Adipocyte (in vitro differentiated cells): Measurements from ENCODE around the gene OR2D2.
"Not testable (repeated sequence)": the region's sequence is repeated elsewhere in the genome, so short reads cannot be mapped to it uniquely, and the experiment has no call there.

Source experiments
- DNase-seq: peaks from one replicate; pipeline ENCODE4 v3.0.0-alpha.2; 2015; ENCODE audit warnings: low read depth
- H3K27me3 ChIP-seq: replicated peaks from 2 replicates; pipeline ENCODE4 v1.7.0; 2013; ENCODE audit warnings: mild to moderate bottlenecking, low read length, moderate library complexity; ENCODE audit not compliant: control insufficient read depth, insufficient read depth
- H3K36me3 ChIP-seq: 2 replicates; pipeline ENCODE4 v1.7.0; 2013; ENCODE audit warnings: low read length, mild to moderate bottlenecking, moderate library complexity; ENCODE audit not compliant: control insufficient read depth, insufficient read depth, severe bottlenecking
- H3K4me1 ChIP-seq: 2 replicates; pipeline ENCODE4 v1.7.0; 2013; ENCODE audit warnings: mild to moderate bottlenecking, low read length, moderate library complexity; ENCODE audit not compliant: control insufficient read depth, insufficient read depth
- H3K4me3 ChIP-seq: 2 replicates; pipeline ENCODE4 v1.7.0; 2013; ENCODE audit warnings: mild to moderate bottlenecking, low read length, moderate library complexity
- H3K9ac ChIP-seq: 2 replicates; pipeline ENCODE4 v1.7.0; 2013; ENCODE audit warnings: mild to moderate bottlenecking, low read length, moderate library complexity
- H3K9me3 ChIP-seq: 2 replicates; pipeline ENCODE4 v1.7.0; 2013; ENCODE audit warnings: mild to moderate bottlenecking, low read length, moderate library complexity; ENCODE audit not compliant: control insufficient read depth

The OR2D2 gene

DNA sequence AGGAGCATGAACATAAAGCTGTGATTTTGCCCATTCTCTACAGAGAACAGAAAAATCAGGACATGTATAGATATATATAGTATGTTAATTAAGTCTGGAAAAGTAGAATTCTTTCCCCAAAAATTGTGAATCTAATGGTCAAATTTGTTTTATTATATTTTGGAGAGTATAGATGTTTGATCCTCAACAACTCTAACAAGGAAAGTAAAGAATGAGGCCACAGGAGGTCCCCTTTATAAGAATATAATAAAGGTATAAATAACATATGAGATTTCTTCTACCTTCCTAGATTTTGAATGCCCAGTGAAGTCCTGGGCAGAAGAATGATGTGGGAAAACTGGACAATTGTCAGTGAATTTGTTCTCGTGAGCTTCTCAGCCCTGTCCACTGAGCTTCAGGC is 16.0 kb downstream of the OR2D2 start, which contains the start of gene OR10A4:
Gene OR10A4, plus strand, starts transcription at position 301 of the 400 bp plus-strand sequence. Its CDS starts 23 bp downstream, at position 324.
- H3K27me3 ChIP-seq = no peaks in the 10 kb centered on the region
- no peaks in the 10 kb centered on the region for H3K4me1 ChIP-seq
- no peak within 1 kb of the TSS for H3K4me3 ChIP-seq
- H3K9me3 ChIP-seq = peaks cover 2% of the 10 kb centered on the region
- H3K9ac ChIP-seq = no peak within 1 kb of the TSS
- no peaks in the 10 kb centered on the region for H3K36me3 ChIP-seq
- no peak for DNase-seq

DNA sequence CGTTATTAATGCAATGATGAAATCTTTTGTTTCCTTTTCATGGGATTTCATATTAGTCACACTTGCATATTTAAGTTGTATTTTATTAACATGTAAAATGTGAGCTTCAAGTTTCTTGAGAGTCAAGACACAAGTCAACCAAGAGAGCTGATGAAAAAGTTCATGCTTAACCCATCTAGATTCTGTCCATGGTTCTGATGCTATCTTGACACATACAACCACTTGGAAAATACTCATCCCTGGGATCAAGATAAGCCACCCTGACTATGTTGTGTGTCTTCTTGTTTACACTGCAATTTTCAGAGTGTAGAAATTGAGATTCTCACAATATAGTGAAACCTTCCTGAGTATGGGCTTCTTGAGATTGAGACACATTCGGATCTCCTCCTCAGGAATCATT is 16.5 kb downstream of the OR2D2 start:
- H3K4me1 ChIP-seq = no peaks in the 10 kb centered on the region
- H3K9ac ChIP-seq = no peak overlapping the region
- no peaks in the 10 kb centered on the region for H3K36me3 ChIP-seq
- H3K4me3 ChIP-seq = no peak overlapping the region
- H3K9me3 ChIP-seq = peaks cover 2% of the 10 kb centered on the region
- H3K27me3 ChIP-seq = no peaks in the 10 kb centered on the region
- DNase-seq = no peak

DNA sequence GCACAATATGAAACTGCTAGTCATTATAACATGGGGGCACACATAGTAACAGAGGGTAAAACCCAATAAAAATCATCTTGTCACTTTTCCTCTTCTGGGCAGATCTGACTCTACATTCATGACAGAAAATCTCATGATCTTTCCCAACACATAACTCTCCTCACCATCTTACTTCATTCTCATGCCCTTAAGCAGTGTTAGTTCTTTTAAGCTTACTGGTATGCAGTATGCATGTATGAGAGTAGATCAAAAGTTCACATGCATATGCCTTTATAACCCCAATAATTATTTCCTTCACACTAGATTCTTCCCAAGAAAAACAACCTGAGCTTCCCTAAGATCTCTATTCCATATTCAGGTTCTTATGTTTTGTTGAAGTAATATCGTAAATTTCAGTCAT is 21.0 kb downstream of the OR2D2 start:
- no peaks in the 10 kb centered on the region for H3K36me3 ChIP-seq
- no peak overlapping the region for H3K9ac ChIP-seq
- H3K27me3 ChIP-seq = no peaks in the 10 kb centered on the region
- DNase-seq = no peak
- H3K9me3 ChIP-seq = no peaks in the 10 kb centered on the region
- H3K4me3 ChIP-seq = no peak overlapping the region
- H3K4me1 ChIP-seq = no peaks in the 10 kb centered on the region

DNA sequence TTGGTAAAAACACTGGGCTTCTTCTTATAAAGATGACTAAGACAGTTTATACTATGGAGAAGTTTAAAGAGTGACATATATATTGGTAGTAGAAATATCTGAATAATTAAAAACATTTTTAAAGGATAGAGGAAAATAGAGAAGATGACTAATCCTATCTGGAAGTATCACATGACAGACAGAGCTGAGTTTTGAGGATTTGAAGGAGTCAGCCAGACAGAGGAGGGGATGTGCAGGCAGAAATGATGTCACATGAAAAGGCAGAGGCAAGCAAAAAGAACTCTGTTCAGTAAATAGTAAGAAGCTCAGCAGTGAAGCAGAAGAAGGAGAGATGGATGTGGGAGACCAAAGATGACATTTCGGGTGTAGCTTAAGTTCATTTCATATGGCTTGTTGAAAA is 27.9 kb downstream of the OR2D2 start:
- Histone ChIP-seq H3K9ac (no peak overlapping the region), H3K4me1 (no peaks in the 10 kb centered on the region), H3K36me3 (no peaks in the 10 kb centered on the region), H3K27me3 (no peaks in the 10 kb centered on the region), H3K4me3 (no peak overlapping the region), H3K9me3 (no peaks in the 10 kb centered on the region)
- DNase-seq = peak; percentile 3

DNA sequence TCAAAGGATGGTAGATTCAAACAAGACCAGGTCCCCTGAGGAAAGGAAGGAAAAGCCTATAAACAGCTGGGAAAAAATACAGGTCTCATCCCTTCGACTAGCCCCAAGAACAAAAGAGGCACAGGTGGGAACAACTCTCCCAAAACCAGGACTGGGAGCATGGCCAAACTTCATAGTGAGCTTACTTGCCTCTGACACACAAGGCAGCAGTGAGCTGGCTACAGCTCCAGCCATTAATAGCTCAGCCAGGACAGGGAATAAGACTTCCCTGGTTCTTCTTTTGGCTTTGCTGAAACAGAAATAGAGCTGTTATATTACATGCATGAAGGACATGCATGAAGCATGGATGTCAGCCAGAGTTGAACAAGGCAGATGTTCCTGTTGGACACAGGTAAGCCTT is 29.3 kb downstream of the OR2D2 start, which contains the start of gene OR10A2:
Gene OR10A2, plus strand, starts transcription at position 97 of the 400 bp plus-strand sequence. CDS start 6,698 bp downstream, outside the sequence.
- DNase-seq = no peak
- Histone ChIP-seq H3K27me3 (no peaks in the 10 kb centered on the region), H3K36me3 (no peaks in the 10 kb centered on the region), H3K4me3 (no peak within 1 kb of the TSS), H3K9ac (no peak within 1 kb of the TSS), H3K9me3 (no peaks in the 10 kb centered on the region), H3K4me1 (no peaks in the 10 kb centered on the region)

DNA sequence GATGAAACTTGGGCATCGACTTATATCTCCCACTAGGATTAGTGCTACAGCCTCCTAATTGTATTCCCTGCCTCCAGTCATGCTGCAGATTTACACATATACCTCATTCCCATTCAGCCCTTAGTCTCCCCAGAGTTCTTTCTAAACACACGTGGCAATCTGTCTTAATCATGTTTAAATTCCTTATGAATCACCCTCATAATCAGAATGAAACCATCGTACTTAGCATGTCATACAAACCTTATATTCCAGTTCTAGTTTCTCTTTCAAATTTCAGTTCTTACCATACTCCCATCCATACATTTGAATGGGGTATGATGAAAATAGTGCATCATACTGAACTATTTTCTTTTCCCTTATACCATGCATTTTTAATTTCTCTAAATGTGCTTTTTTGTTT is 35.4 kb downstream of the OR2D2 start:
- no peak overlapping the region for H3K9ac ChIP-seq
- H3K27me3 ChIP-seq = no peaks in the 10 kb centered on the region
- no peak for DNase-seq
- peaks cover 14% of the 10 kb centered on the region for H3K9me3 ChIP-seq
- no peaks in the 10 kb centered on the region for H3K4me1 ChIP-seq
- no peak overlapping the region for H3K4me3 ChIP-seq
- no peaks in the 10 kb centered on the region for H3K36me3 ChIP-seq

DNA sequence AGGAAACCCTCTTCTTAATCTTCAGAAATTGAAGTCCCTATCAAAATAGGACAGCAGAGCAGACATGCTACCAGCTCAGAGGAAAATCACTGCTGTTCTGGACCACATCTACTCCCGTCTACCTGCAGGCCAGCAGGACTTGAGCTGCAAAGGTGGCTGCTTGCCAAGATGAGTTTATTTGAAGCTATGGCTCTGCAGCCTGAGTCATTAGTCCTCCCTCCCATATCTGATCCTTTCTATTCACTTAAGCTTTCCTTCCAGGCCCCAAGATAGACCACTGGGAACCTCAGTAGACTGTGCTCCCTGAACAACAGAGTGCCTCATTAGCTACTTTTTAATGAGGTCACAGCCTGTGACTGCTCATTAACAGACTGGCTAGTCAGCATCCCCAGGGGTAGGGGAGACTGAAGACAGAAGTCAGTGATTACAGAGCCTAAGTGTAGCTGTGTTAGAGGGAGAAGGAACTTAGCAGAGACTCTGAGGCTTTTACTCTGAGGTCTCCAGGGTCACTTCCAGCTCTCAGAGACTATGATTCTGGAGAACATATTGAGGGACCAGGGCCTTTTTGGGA is 36.2 kb downstream of the OR2D2 start:
- DNase-seq = peak; percentile 18
- no peaks in the 10 kb centered on the region for H3K36me3 ChIP-seq

DNA sequence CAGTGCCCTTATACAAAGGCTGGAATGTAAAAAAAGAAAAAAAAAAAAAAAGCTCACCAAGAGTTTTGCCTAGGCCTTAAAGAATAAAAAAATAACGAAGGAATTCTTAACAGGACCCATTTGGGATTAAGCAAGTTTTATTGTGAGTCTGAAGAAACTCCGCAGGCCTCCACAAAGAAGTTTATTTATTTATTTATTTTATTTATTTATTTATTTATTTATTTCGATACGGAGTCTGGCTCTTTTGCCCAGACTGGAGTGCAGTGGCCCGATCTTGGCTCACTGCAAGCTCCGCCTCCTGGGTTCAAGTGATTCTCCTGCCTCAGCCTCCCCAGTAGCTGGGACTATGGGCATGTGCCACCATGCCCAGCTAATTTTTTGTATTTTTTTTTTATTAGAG is 37.5 kb downstream of the OR2D2 start:
- not testable (repeated sequence) for H3K4me3 ChIP-seq, H3K9ac ChIP-seq, H3K36me3 ChIP-seq, H3K27me3 ChIP-seq, H3K4me1 ChIP-seq, DNase-seq
- peaks cover 14% of the 10 kb centered on the region for H3K9me3 ChIP-seq

More for the DNA sequence above, 36.2 kb downstream of the OR2D2 start:
- H3K9me3 ChIP-seq = peaks cover 14% of the 10 kb centered on the region
- no peak overlapping the region for H3K9ac ChIP-seq
- H3K4me1 ChIP-seq = no peaks in the 10 kb centered on the region
- H3K4me3 ChIP-seq = no peak overlapping the region
- H3K27me3 ChIP-seq = no peaks in the 10 kb centered on the region

DNA sequence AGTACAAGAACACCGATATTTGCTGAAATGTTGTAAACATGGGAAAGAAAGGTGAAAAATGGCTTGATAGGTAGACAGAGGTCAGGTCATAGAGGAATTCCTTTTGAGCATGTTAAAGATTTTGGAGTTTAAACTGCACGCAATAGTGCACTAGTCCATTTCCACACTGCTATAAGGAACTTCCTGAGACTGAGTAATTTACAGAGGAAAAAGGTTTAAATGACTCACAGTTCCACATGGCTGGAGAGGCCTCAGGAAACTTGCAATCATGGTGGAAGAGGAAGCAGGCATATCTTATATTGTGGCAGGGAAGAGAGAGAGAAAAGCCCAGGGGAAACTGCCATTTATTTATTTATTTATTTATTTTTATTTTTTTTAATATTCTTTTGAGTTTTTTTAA is 41.8 kb downstream of the OR2D2 start:
- H3K4me3 ChIP-seq = no peak overlapping the region
- DNase-seq = no peak
- H3K36me3 ChIP-seq = no peaks in the 10 kb centered on the region
- H3K4me1 ChIP-seq = no peaks in the 10 kb centered on the region
- H3K27me3 ChIP-seq = no peaks in the 10 kb centered on the region
- H3K9me3 ChIP-seq = peaks cover 14% of the 10 kb centered on the region
- H3K9ac ChIP-seq = no peak overlapping the region

DNA sequence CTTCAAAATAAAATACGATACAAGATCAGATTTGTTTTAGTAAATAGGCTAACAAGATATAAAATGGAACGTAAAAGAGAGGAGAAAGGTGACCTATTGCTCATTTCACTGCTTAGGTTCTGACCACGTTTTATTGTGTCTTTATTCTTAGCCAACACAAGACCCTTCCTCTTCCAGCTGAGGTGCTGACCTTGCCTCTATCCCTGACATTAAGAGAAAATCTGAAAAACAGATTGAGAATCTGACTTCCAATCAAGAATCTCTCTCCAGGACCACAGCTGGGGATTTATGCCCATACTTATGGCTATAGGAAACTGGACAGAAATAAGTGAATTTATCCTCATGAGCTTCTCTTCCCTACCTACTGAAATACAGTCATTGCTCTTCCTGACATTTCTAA is 46.9 kb downstream of the OR2D2 start, which contains the start of gene OR10A5:
Gene OR10A5, plus strand, starts transcription at position 301 of the 400 bp plus-strand sequence. Its CDS starts 0 bp downstream, at position 301.
- no peak for DNase-seq
- H3K4me1 ChIP-seq = no peaks in the 10 kb centered on the region
- no peaks in the 10 kb centered on the region for H3K27me3 ChIP-seq
- H3K36me3 ChIP-seq = no peaks in the 10 kb centered on the region
- H3K4me3 ChIP-seq = no peak within 1 kb of the TSS
- peaks cover 9% of the 10 kb centered on the region for H3K9me3 ChIP-seq
- no peak within 1 kb of the TSS for H3K9ac ChIP-seq

DNA sequence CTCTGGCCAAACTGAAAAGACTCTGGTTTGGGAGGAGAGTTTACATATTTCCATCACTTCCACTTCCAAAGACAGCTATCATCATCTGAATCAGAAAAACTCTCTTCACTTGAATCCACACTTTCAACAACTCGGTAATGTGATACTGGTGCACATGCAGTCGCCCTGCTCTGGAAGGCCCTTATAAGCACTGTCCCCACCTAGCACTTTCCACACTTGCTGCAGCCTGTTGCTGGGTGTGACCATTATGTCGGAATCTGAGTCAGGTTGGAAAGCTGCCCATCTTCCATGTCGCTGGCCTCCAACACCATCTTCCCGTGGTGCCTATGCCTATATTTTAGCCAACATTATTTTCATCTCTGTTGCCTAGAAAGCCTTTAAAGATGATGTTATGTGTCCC is 47.9 kb downstream of the OR2D2 start:
- Histone ChIP-seq H3K27me3 (no peaks in the 10 kb centered on the region), H3K9ac (no peak overlapping the region), H3K9me3 (peaks cover 9% of the 10 kb centered on the region), H3K4me3 (no peak overlapping the region), H3K36me3 (no peaks in the 10 kb centered on the region), H3K4me1 (no peaks in the 10 kb centered on the region)
- DNase-seq = no peak

DNA sequence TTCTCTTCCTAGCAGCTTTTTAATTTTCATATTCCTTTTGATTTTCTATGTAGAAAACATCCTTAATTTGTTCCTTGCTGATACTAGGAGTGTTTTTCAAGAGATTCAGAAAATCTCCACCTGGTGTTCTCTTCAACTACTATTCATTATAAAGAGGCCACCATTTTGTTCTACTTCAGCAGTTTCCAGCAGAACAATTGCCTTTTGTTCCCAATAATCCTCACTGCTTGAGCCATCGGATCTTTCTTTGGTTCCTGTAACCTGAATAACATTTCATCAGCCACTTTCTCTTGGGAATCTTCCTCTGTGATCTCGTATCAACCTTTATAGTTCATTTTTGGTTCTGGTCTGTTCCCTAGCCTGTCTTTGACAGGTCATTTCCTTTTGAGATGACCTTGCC is 48.6 kb downstream of the OR2D2 start:
- H3K4me3 ChIP-seq = no peak overlapping the region
- H3K9ac ChIP-seq = no peak overlapping the region
- H3K27me3 ChIP-seq = no peaks in the 10 kb centered on the region
- H3K36me3 ChIP-seq = no peaks in the 10 kb centered on the region
- peaks cover 9% of the 10 kb centered on the region for H3K9me3 ChIP-seq
- no peaks in the 10 kb centered on the region for H3K4me1 ChIP-seq
- DNase-seq = no peak
